NCI-H446 (cell line): ENCODE measurements around the gene GJB2.
A peak's percentile ranks its signal among the peaks of the same experiment; 100 is the strongest.

Experiments
- DNase-seq, 2 experiments: peaks; one replicate each; lab custom pipeline; 2025; lab: John Stamatoyannopoulos, UW

Gene GJB2

DNA sequence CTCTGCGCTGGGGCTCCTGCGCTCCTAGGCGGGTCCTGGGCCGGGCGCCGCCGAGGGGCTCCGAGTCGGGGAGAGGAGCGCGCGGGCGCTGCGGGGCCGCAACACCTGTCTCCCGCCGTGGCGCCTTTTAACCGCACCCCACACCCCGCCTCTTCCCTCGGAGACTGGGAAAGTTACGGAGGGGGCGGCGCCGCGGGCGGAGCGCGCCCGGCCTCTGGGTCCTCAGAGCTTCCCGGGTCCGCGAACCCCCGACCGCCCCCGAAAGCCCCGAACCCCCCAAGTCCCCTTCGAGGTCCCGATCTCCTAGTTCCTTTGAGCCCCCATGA is at the start of gene GJB2:
Gene GJB2, minus strand, starts transcription at position 103 of the 326 bp plus-strand sequence. CDS start 3,357 bp downstream, outside the sequence.
- no peak for DNase-seq

DNA sequence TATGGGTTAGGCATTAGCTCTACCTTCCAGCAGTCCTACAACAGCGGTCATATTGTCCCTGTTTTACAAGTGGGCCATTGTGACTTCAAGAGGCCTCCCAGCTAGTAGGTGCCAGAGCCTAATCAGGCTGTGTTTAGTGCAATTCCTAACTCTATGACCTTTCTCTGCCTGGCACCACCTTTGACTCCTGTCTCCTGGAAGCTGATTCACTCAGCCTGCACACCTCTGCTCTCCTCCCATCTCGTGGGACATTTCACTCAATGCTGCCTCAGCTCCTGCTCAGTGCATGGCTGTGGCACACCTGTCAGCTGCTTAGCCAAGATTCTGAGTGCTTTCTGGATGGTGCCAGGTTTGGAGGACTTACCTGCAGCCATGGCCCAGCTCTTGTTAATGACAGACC is 48.9 kb upstream of the GJB2 start:
- no peak for DNase-seq

DNA sequence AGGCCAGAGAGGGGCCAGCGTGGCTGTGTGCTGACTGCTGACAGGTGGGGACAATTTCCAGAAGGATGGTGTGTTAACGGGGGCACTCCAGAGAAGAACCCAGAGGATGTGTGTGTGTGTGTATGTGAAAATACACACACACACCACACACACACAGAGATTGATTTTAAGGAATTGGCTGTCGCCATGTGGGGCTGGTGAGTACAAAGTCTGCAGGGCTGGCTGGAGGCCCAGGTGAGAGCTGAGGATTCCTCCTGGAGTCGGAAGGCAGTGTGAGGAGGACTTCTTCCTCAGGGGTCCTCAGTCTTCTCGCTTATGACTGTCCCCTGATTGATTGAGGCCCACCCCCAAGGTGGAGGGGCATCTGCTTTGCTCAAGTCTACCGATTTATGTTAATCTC is 47.0 kb upstream of the GJB2 start:
- no peak for DNase-seq

DNA sequence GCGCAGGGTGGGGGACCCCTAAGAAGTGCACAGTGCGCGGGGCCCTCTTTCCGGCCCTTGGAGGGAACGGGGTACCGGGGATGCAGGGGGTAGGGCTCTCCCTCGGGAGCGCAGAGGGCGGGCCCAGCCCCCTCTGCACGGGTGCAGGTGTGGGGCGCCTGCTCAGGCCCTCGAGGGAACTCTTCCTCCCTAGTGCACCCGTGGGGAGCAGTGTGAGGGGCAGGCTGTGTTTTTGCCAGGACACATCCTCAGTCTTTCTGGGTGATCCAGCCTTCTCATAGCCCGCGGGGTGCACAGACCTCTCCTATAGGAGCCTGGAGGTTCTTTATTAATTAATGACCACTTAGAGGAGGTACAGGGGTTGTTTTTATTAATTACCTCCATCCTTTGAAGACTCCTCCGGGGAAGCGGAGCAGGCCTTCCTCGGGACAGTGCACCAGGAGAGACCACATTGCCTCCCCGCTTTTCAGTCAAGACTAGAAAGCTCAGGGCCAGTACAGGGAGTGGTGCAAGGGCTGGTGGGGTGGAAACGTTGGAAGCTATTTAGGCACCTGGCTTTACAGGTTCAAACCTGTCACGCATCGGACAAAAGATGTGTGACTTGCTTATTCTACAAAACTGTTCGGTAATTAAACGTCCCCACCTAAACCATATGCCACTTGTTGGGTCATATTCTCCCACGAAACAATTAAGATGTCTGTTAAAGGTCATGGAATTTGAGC is 40.0 kb upstream of the GJB2 start:
- DNase-seq, result no peak

DNA sequence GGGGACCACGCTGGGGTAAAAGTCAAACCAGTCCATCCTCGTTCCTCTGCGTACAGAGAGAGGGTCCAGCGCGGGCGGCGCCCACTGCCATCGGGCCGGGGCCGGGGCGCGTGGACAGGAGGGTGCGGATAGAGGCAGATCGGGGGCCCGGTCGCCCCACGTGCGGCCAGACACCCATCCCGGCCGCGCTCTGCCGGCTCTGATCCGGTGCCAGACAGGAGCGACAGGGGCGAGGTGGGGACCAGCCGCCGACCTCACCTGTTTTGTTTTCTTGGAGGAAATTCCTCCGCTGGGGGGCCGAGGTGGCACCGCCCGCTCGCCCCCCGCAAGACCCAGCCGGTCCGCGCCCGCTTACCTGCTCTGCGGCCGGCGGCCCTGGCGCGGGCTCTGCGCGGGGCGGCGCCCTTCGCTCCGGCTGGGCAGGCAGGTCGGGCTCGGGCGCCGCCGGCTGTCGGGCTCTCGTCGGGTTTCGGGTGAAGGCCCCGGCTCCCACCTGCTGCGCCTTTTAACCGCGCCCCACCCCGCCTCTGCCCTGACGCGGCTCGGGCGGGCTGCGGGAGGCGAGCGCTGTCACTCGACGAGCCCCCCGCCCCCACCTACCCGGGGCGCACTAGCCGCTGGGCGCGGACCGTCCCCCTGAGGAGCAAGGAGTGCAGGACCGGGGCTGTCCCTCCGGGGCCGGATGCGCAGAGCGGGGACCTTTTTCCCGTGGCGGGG is 39.3 kb upstream of the GJB2 start, which contains the start of gene GJB6:
Gene GJB6, minus strand, starts transcription at position 481 of the 717 bp plus-strand sequence. CDS start 8,839 bp downstream, outside the sequence.
- no peak for DNase-seq

DNA sequence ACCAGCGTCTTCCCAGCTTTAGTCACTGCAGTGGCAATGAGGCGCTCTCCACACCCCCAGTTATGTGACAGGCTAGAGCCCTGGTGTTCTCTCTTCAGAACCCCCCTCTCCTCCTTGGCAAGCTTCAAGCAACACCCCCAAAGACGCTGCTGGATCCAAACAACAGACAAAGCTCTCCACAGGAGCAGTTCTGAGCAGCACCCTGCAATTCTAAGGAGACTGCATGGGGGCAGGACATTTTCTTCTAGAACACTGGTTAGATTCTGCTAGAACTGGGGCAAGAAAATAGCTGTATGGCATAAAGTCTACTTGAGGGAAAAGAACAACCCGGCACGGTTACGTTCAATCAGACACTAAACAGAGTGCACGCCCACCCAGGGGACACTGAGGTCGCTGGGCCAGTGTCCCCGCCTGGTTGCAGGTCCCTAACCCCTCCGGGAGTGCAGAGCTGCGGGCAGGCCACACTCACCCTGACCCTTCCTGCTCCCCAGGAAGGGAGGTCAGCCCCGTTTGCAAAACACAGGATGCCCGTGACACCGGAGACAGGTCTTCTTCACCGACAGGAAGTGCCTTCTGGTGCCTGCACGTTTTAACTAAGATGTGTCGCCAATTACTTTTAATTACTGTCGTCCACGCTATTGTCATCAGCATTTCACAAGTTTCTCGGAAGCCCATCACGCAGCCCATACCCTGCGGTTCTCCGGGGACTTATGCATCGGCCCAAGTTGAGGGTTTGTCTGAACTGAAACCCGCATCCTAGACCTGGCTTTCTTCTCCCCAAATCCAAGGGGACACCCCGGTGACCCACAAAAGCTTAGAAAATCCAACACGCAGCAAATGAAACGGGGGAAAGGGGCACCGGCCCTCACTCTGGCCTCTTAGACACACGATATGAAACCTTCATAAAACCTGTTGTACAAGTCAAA is 38.4 kb upstream of the GJB2 start:
- no peak for DNase-seq

DNA sequence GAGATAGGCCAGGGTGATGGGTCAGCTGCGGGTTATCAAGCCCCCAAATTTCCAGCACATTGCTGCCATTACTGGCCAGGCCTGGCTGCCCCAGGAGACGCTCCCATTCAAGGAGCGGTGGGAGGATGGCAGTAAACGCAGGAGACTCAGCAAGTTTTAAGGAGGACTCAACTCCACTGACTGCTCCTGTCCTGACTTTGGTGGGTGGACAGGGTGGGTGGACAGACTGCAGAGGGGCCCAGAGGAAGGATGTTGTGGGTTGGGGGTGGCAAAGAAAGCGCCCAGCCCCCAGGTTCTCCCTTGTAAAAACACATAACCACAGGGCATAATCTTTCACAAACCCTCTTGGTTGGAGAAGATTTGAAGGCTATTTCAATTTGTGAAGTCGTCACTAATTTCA is 35.0 kb upstream of the GJB2 start:
- no peak for DNase-seq

DNA sequence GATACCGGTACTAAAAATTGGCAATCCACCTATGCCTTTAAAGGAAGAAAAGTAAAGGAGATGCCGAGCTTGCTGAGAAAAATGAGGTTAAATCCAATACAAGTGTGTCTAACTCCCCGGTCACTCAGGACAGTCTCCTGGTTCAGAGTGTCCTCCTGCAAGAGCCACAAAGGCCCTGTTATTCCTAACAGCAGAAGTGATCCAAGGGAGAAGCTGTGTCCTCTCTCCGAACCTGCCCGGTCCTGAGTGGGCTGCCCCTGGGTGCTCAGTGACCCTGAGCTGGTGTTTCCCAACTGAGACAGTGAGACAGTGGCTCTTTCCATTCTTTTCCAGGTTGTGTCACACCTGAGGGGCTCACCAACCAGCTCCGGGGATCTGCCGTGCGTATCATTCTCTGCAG is 34.5 kb upstream of the GJB2 start:
- no peak for DNase-seq

DNA sequence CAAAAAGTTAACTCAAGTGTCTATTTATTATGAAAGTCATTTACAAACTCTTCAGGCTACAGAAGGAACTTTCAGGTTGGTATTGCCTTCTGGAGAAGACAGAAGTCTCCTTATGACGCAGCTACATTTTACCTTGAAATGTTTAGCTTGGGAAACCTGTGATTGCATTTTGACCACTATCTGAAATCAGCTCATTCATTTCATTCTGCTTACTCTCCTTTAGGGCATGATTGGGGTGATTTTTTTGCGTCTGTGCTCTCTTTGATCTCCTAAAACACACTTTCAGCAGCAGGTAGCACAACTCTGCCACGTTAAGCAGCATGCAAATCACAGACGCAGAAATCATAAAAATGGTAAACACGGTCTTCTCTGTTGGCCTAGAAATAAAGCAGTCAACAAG is 29.8 kb upstream of the GJB2 start:
- no peak for DNase-seq

DNA sequence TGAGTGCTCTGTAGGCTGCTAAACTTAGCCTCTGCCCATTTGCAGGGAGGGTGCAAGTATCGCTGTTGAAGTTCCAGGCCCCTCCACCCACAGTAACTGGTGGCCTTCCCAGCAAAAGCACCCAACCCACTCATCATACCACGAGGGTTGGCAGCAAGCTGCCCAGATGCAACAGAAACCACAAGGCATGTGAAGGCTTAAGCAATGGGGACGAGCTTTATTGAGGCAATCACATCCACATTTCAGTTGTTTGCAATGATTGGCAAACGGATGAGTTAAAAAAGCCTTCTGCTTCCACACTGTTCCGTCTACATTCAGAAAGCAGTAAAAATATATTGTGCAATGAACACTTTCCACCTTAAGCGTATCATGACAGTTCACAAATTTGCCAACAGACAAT is 29.0 kb upstream of the GJB2 start:
- no peak for DNase-seq

DNA sequence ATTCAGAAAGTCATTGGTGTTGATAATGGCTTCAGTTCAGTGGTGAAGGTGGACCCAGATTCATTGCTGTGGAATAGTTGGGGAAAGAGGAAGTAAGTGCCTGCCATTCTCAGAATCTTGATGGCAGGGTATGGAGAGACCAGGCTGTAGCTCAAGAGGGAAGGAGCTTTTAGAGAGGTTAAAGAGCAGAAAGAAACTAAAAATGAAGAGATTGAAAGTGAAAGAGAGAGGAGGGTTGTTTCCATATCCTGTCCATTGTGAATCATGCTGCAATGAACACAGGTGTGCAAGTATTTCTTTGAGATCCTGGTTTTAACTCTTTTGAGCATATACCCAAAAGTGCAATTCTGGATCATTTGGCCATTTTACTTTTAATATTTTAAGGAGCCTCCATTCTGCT is 26.8 kb upstream of the GJB2 start:
- DNase-seq, result no peak

DNA sequence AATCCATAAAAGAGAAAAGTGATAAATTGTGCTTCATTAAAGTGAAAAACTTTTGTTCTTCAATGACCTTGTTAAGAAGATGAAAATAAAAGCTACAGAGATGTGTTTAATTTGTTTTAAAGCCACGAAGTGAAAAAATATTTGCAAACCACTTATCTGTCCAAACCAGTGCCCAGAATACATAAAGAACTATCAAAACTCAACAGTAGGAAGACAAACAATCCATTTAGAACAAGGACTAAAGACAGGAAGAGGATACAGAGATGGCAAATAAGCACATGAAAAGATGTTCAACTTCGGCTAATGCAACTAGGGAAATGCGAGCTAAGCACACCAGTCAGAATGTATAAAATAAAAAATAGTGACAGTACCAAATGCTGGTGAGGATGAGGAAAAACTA is 24.4 kb upstream of the GJB2 start:
- no peak for DNase-seq

DNA sequence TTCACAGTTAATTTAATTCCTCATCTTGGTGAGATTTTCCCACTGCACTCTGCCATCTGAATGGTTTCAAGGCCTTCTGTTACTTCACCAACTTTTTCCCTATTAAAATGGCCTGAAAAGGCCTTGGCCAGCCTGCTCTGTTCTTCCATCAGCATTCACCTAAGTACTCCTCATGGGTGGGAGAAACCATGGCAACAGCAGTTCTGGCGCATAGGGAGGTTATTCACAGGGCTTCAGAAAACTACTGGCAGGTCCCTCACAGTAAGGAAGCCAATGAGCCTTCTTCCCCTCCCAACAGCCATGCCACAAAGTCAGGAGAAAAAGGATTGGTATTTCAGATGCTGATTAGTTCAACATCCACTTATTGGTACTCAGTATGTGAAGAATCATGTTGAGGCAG is 17.2 kb upstream of the GJB2 start:
- DNase-seq, result no peak

DNA sequence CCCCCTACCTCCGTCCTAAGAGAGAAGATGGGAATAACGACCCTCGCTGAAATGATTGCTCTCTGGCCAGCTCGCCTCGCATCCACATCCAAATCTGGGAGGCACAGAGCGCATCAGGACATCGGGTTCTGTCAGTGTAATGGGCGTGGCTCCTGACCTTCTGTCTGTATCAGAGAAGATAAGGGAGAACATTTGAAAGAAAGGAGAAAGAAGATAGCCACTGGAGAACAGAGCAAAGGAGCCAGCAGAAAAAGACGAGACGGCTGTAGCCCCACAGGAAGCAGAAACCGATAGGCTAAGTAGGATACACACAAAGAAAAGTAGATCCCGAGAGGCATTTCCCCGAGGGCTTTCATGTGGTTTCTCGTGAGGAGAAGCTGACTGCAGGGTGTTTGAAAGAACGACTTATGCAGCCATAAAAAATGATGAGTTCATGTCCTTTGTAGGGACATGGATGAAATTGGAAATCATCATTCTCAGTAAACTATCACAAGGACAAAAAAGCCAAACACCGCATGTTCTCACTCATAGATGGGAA is 14.0 kb upstream of the GJB2 start:
- DNase-seq, result no peak

DNA sequence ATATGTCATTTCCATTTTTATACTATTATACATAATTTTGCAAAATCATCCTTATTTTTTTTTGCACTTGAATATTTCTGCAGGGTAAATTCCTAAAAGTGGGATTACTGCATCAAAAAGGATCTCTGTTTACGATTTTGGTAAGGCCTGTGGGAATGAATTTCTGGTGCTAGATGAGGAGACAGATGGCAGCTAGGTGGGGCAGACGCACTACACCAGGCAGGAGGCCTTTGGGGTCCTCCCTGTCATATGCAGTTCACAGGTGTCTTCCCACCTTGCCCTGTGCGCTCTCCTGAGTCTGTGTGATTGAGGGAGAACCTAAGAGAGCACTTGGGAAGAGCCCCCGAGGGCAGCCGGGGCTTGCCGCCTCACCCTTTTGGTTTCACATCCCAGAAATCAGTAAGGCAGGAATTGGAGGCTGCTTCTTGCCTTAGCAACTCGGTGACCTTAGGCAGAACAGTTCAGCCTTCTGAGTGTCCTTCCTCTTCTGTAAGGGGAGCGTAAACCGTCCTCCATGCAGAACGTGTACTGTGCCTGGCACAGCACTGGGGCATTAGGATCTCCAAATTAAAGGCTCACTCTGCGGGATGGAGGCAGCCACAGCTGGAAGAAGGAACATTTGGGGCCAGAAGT is 13.4 kb upstream of the GJB2 start:
- DNase-seq, result no peak

DNA sequence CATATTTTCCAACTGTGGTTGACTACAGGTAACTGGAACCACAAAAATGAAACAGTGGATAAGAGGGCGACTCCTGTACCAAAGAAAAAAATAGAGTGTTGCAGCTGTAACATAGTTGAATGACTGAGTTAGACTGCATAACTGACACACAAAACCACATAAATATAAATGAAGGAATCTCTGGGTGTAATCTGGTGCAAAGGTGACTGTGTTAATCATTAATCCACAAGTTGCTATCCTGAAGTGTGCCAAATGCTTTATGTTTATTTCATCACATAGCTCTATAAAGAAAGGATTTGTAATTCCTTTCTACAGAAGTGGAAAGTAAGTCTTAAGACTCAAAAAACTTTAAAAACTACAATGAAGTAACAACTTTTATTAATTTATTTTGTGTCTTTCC is 6.0 kb upstream of the GJB2 start:
- no peak for DNase-seq

DNA sequence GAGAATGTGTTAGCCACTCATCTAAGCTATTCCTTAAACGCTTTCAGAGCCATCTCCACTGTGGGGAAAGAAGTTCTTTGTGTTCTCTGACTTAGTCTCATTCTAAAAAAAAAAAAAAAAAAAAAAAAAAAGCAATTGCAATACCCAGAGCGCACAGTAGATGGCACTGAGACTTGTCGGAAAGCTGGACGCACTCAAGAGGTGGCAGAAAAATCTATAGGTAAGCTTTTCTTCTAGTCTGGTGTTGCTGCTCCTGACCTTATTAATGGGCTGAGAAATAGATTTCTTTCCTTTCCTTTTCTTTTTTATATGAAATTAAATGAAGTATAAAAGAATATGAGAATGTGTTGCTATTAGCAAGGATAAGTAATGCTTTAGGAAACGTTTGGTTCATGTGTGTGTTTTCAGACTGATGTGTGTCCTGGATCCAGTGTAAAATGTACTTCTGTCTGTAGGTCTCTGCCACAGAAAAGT is 4.7 kb upstream of the GJB2 start:
- DNase-seq, result peak; percentile 18 to 35

DNA sequence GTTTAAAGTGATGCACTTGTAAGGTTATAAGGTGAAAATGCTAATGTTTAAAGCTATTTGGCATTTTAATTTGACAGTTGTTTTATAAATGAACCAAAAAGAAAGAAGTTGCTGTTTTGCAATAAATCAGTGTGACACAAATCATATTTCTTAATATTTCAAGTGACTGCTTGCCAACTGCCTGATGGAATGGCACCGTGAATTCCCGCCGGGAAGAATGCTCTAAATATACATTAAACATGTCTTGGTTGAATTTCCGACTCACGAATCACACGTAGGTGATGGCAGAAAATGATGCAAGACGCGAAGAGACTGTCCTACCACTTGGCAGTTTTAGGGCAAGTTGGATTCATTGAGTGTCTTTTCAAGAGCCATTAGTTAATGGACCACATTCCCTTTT is 3.1 kb upstream of the GJB2 start:
- no peak for DNase-seq

DNA sequence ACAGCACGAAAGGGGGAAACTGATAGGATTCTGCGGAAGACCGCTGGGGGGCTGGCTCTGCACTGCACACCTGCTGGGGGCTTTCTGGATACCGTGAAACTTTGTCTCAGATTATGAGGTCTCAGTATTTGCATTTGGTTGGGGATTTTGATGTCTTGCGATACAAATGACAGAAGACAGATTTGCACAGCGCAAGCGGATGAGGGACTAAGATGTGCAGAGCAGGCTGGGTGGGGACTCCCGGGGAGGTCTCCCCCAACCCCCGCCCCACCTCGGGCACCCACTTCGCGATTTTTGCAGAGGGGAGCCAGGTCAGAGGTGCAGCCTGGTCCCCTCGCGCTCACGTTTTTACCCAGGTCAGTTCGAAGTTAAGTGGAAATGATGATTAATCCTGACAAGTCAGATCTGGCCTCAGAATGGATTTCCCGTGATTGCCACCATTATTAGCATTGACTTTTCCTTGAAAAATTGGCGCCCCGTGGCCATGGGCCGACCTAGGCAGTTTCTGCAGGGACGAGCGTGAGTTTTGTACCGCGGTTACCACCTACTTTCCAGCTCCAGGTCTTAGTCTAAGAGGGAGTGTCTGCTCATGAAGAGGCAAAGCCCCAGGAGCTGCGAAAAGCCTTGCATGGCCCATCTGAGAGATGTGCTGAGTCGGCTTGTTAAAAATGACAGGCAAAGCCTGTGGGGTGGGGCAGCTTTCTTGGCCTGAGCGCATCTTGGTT is 1.3 kb upstream of the GJB2 start:
- no peak for DNase-seq

DNA sequence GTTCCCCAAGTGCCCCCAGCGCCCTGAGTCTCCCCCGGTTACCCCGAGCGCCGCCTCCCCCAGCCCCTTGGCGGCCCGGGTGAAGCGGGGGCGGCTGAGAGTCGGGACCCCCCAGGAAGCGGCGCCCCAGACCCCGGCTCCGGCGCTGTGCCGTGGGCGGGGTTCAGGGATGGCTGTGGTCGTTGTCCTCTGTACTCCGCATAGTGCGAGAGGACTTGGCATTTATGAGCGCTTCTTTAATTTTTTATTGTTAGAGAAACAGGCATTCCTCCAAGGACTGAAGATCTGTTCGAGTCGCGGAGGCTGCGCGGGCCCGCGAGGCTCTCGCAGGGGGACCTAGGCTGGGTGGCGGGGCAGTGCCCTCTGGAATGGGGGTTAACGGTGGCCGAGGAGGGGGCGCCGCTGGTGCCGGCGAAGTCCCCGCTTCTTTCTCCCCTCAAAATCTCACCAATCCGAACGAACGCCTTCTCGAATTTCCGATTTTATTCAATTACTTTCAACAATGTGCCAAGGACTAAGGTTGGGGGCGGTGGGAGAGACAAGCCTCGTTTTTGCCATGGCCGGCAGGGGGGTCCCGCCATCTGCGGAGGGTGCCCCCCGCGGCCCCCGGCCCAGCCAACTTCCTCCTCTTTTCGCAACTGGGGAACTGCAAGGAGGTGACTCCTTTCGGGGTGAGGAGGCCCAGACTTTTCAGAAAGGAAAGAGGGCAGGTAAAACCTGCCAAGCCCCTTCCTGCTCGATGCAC is 596 bp upstream of the GJB2 start:
- DNase-seq, result no peak
